ENCODE results near the gene EVL. TPM values are rescaled to one million over a fixed set of nuclear protein-coding genes. Genes with fewer than 3 reads are reported as not detected.

Gene EVL
- total and polyA plus RNA-seq, 2 of the 8 experiments (the other 6 are each of a cell fraction or from before 2014, with no cell fraction given) = 30.7 to 64.6 TPM

- H3K14ac ChIP-seq (ENCODE audit: insufficient read length) = no peak overlapping the region
- H2AK5ac ChIP-seq (ENCODE audit: low read depth, low read length) = no peak overlapping the region
- peaks cover 4 to 18% (median 6%) of the 10 kb centered on the region in 4 experiments for H3K4me1 ChIP-seq (replicated peaks in 1 of 4; ENCODE audit: control insufficient read depth in 3 of 4, insufficient read depth in 4 of 4, low read length in 3 of 4)
- H2BK120ac ChIP-seq (replicated peaks; ENCODE audit: low read depth, low read length) = no peak overlapping the region
- H4K20me1 ChIP-seq (replicated peaks in 1 of 2; ENCODE audit: control insufficient read depth in 1 of 2, insufficient read depth in 2 of 2, low read length in 2 of 2) = peaks cover 2% of the 10 kb centered on the region in 2 experiments
- no peak overlapping the region for H4K91ac ChIP-seq (replicated peaks; ENCODE audit: insufficient read length, low read length)
- H3K4me3 ChIP-seq (ENCODE audit: extremely low read depth in 1 of 4, insufficient read depth in 2 of 4, low read depth in 3 of 4, low read length in 4 of 4) = no peak overlapping the region
- no peak overlapping the region for H3K9ac ChIP-seq (replicated peaks in 1 of 4; ENCODE audit: extremely low read depth in 1 of 4, low read depth in 3 of 4, low read length in 3 of 4)
- no peaks in the 10 kb centered on the region; the same call in 1 of the 2 replicates for H3K79me1 ChIP-seq (ENCODE audit: low read depth, low read length)
- FAIRE-seq (no peak), DNase-seq (ENCODE audit: low read depth in 1 of 2, low spot score in 2 of 2) (no peak)
- ChIA-PET POLR2A (ENCODE audit: partially characterized antibody) (no interaction called here), CTCF (ENCODE audit: partially characterized antibody) (interaction anchor here (0.6 to 24.3 kb wide), 10 partner anchors 13 to 80 kb away, joined by 3 to 240 read pairs (median 3); partner anchors contain the start of gene EVL)
- 90% methylated on average over 10 of the region's 10 CpGs; no CpG with 5 or more reads in 1 of the 2 experiments for WGBS, 2 experiments (ENCODE audit: extremely low coverage in 1 of 2, insufficient coverage in 1 of 2, insufficient read length in 1 of 2, insufficient replicate concordance in 2 of 2, low coverage in 1 of 2, low lambda C conversion rate in 2 of 2, missing lambda C conversion rate in 1 of 2)
- H2BK20ac ChIP-seq (ENCODE audit: low read length) = no peak overlapping the region
- H2BK15ac ChIP-seq (ENCODE audit: low read length) = no peak overlapping the region
- H4K8ac ChIP-seq (ENCODE audit: extremely low read depth, insufficient read depth, low read length) = no peak overlapping the region
- no peak overlapping the region for H3K23ac ChIP-seq (ENCODE audit: insufficient read length)
- 0 out of 4 replicates have a peak, but pooled peaks cover 0 to 2% of the 10 kb centered on the region in 2 experiments for H3K79me2 ChIP-seq (ENCODE audit: control insufficient read depth in 1 of 2, insufficient read depth in 2 of 2, low read length in 2 of 2)
- H3K4ac ChIP-seq (replicated peaks; ENCODE audit: insufficient read length, low read depth, low read length) = no peak overlapping the region
- H3K27me3 ChIP-seq (replicated peaks in 1 of 4; ENCODE audit: control insufficient read depth in 3 of 4, extremely low read depth in 1 of 4, insufficient read depth in 3 of 4, low read length in 3 of 4) = no peaks in the 10 kb centered on the region; a peak in 1 of 7 replicates
- no peaks in the 10 kb centered on the region for H3K36me3 ChIP-seq (ENCODE audit: control insufficient read depth in 2 of 4, insufficient read depth in 4 of 4, low read length in 3 of 4)
- no peak overlapping the region for H4K5ac ChIP-seq (ENCODE audit: insufficient read length, low read depth, low read length)
- H3K23me2 ChIP-seq (ENCODE audit: low read depth, low read length) = no peaks in the 10 kb centered on the region
- no peak overlapping the region for H3K56ac ChIP-seq (replicated peaks; ENCODE audit: insufficient read length, low read depth, low read length)
- H2AFZ ChIP-seq (ENCODE audit: low read length) = no peak overlapping the region
- H3K9me3 ChIP-seq (ENCODE audit: insufficient read depth in 2 of 2, low read depth in 1 of 2, low read length in 1 of 2) = no peaks in the 10 kb centered on the region
- no peak overlapping the region for H2BK12ac ChIP-seq (ENCODE audit: low read depth, low read length)
- no peak overlapping the region for H3K4me2 ChIP-seq (ENCODE audit: insufficient read depth in 1 of 2, low read depth in 2 of 2, low read length in 2 of 2)
- H3K27ac ChIP-seq (ENCODE audit: low read depth, low read length) = no peak overlapping the region
- no peak overlapping the region for H3K18ac ChIP-seq (ENCODE audit: extremely low read depth, low read length)
- H2BK5ac ChIP-seq (ENCODE audit: low read depth, low read length) = no peak overlapping the region
- TF ChIP-seq GTF2F1 (IDR thresholded peaks at IDR 0.05; ENCODE audit: borderline replicate concordance, low read depth, low read length) (no peak), TBP (IDR thresholded peaks at IDR 0.05; ENCODE audit: low read depth, low read length) (no peak), RXRA (IDR thresholded peaks at IDR 0.05; ENCODE audit: insufficient read depth, low read depth, low read length) (no peak), CEBPB (IDR thresholded peaks at IDR 0.05; ENCODE audit: low read depth, low read length) (no peak), CBX8 (IDR thresholded peaks at IDR 0.05; ENCODE audit: borderline replicate concordance, low read depth, low read length) (no peak), POU5F1 (IDR thresholded peaks at IDR 0.05; ENCODE audit: low read depth, low read length) (no peak), YY1 (IDR thresholded peaks at IDR 0.05; ENCODE audit: low read depth, low read length) (no peak), MAFK (IDR thresholded peaks at IDR 0.05; ENCODE audit: low read depth, low read length) (no peak), NRF1 (IDR thresholded peaks at IDR 0.05; ENCODE audit: low read depth, low read length) (no peak), CTBP2 (IDR thresholded peaks at IDR 0.05; ENCODE audit: borderline replicate concordance, insufficient read depth, insufficient read length, low read length) (no peak), CBX5 (IDR thresholded peaks at IDR 0.05; ENCODE audit: low read depth, low read length) (no peak), RBBP5 (IDR thresholded peaks at IDR 0.05; ENCODE audit: borderline replicate concordance, low read depth, low read length) (no peak), RNF2 (IDR thresholded peaks at IDR 0.05; ENCODE audit: borderline replicate concordance, low read depth, low read length, missing control alignments, poor library complexity, severe bottlenecking) (no peak)
These were observed 13.1 kb downstream of the EVL start for GRCh38 chr14:100078216-100078803.

Data from H1 (cell line).